ENCODE measurements around the gene KLF7.
A peak's percentile ranks its signal among the peaks of the same experiment; 100 is the strongest.

GRCh38 chr2:207164006-207164831, 1.5 kb downstream of the KLF7 start:
- TF ChIP-seq CTCF (IDR thresholded peaks at IDR 0.05) (no peak), POLR2A (IDR thresholded peaks at IDR 0.05) (peak; percentile 20 to 38)
